Measurements from ENCODE around the gene SOHLH1.

GRCh38 chr9:135655317-135655716 lies 44.0 kb downstream of the SOHLH1 start:
- TF ChIP-seq EZH2 (IDR thresholded peaks at IDR 0.05; ENCODE audit: insufficient read depth, poor library complexity, severe bottlenecking): no peak
- no peak for TF ChIP-seq EZH2phosphoT487 (IDR thresholded peaks at IDR 0.05; ENCODE audit: insufficient read depth, low read depth)

All from GM23248 (cell line).